Psoas muscle (tissue), 8 donors: ENCODE results near the gene KNSTRN. TPM values are rescaled to one million over a fixed set of nuclear protein-coding genes. Genes with fewer than 3 reads are reported as not detected.

Experiments
- ATAC-seq, 4 donors: fragments of 200-7000 bp; cut with Tn5 transposase; one replicate each; pipeline ENCODE4 v1.9.1; 2020; ENCODE audit warnings: moderate library complexity in 3 of 4, mild to moderate bottlenecking in 2 of 4
- DNase-seq, 2 donors: peaks; one replicate each; pipeline ENCODE4 v3.0.0-alpha.2; 2020
- H3K27ac ChIP-seq: fragments of 200-600 bp; one replicate; pipeline ENCODE4 v1.8.0; 2022
- H3K27me3 ChIP-seq, 3 donors: fragments of 200-600 bp in 1 of 3; one replicate each; pipeline versions ENCODE4 v1.6.1 to v1.8.0; 2013 to 2022; ENCODE audit warnings: low read length in 2 of 3, mild to moderate bottlenecking in 2 of 3, moderate library complexity in 1 of 3; ENCODE audit not compliant: insufficient read depth in 3 of 3
- H3K36me3 ChIP-seq, 2 donors: fragments of 200-600 bp in 1 of 2; one replicate each; pipeline versions ENCODE4 v1.6.1 to v1.8.0; 2013 to 2022; ENCODE audit warnings: low read depth in 1 of 2, mild to moderate bottlenecking in 1 of 2, moderate library complexity in 1 of 2; ENCODE audit not compliant: insufficient read depth in 1 of 2
- H3K4me1 ChIP-seq: fragments of 200-600 bp; one replicate; pipeline ENCODE4 v1.8.0; 2022
- H3K4me3 ChIP-seq: fragments of 200-600 bp; one replicate; pipeline ENCODE4 v1.8.0; 2022; ENCODE audit warnings: mild to moderate bottlenecking
- H3K9me3 ChIP-seq: fragments of 200-600 bp; one replicate; pipeline ENCODE4 v1.8.0; 2022
- CTCF ChIP-seq: fragments of 200-600 bp; IDR thresholded peaks from one replicate; pipeline ENCODE4 v1.8.0; 2022; ENCODE audit warnings: antibody characterized with exemption
- WGBS, 3 donors: extraction: QIAGEN DNeasy Blood & Tissue Kit; methylation state at CpG; one replicate each; pipeline versions ENCODE4 v1.1.6 to v1.1.7; 2013; 5-methylcytosine and 5-hydroxymethylcytosine counted together
- intact Hi-C, 2 donors: fragments of 100-400 bp; cut with DNase I; formaldehyde crosslinking; loops; one replicate each; pipeline versions ENCODE4 v1.11.0 to v1.14.2; 2022
- polyA plus RNA-seq, 3 donors: library from polyadenylated mRNA; stranded (reverse); fragments of 200-250 nt; gene quantifications; one replicate each; pipeline ENCODE4 v1.2.3, GENCODE V29; 2013
- total RNA-seq, 4 donors: library from RNA; stranded (reverse); fragmentation: NEBNext Ultra II Directional in 2 of 4; extraction: Animal tissue kit (Norgen Biotek cat#: 25700) in 2 of 4; gene quantifications; one replicate each; pipeline versions ENCODE4 v1.2.1 to v1.2.4, GENCODE V29; 2021 to 2023
- donor health status: healthy with polysubstance abuse.
- donor health status: DM: no; HTN: no; CAD: no; lungs with moderate emphysema.
- donor health status: Bipolar disorder and iron deficiency.
- donor health status: healthy.
- donor health status: DM: yes; HTN: yes; CAD: no.
- donor health status: DM: no; HTN: no; CAD: no.
- donor health status: DM: no; HTN: no; CAD: no.
- donor health status: DM: yes; HTN: yes; CAD: no.

The KNSTRN gene
- total and polyA plus RNA-seq, 7 donors: 7.7 to 21.5 (median 14.5) TPM

- Histone ChIP-seq H3K27me3 (peaks cover 0 to 32% (median 9%) of the 10 kb centered on the region in 3 donors), H3K27ac (no peak overlapping the region), H3K4me1 (peaks cover 19% of the 10 kb centered on the region), H3K9me3 (no peaks in the 10 kb centered on the region), H3K4me3 (peak overlapping the region; percentile 89), H3K36me3 (no peaks in the 10 kb centered on the region)
- peak in 1 of 2 donors; percentile 62 for DNase-seq
- no peak for ATAC-seq
- intact Hi-C loops: loop anchor here in 1 of 2 donors (10.0 kb wide), 1 partner anchor 395 kb away; no protein-coding TSS in a partner anchor
- no peak for TF ChIP-seq CTCF
- WGBS, 3 donors: 20 to 29% (median 25%) methylated on average over 15 of the region's 15 CpGs
Observed at GRCh38 chr15:40439461-40439959, 57.0 kb downstream of the KNSTRN start.

- H3K4me1 ChIP-seq: peaks cover 19% of the 10 kb centered on the region
- intact Hi-C loops: loop anchor here (5.0 to 10.0 kb wide), 2 partner anchors 67 to 395 kb away; no protein-coding TSS in a partner anchor
Observed at GRCh38 chr15:40439960-40440742, 57.6 kb downstream of the KNSTRN start.

GRCh38 chr15:40440743-40441564 is 58.4 kb downstream of the KNSTRN start, which contains the start of gene BAHD1:
BAHD1 (plus strand) TSS chr15:40440953; CDS start chr15:40458465, 17,512 bp downstream.
- WGBS, 3 donors: 1% methylated on average over 26 to 119 of the region's 119 CpGs
- Histone ChIP-seq H3K27me3 (peaks cover 0 to 25% (median 9%) of the 10 kb centered on the region in 3 donors), H3K4me1 (peaks cover 25% of the 10 kb centered on the region), H3K9me3 (no peaks in the 10 kb centered on the region), H3K4me3 (peak within 1 kb of the TSS; percentile 89), H3K36me3 (no peaks in the 10 kb centered on the region), H3K27ac (peak within 1 kb of the TSS; percentile 76)
- no peak for TF ChIP-seq CTCF
- intact Hi-C loops: loop anchor here in 1 of 2 donors (5.0 kb wide), 1 partner anchor 66 kb away; no protein-coding TSS in a partner anchor
- peak; percentile 97 to 99 for DNase-seq
- peak; percentile 92 to 95 (median 92) for ATAC-seq

More at GRCh38 chr15:40439960-40440742, 57.6 kb downstream of the KNSTRN start:
- Histone ChIP-seq H3K4me3 (peak overlapping the region; percentile 89), H3K36me3 (no peaks in the 10 kb centered on the region), H3K27ac (no peak overlapping the region), H3K27me3 (peaks cover 0 to 32% (median 9%) of the 10 kb centered on the region in 3 donors), H3K9me3 (no peaks in the 10 kb centered on the region)
- TF ChIP-seq CTCF: no peak
- 1 to 2% (median 1%) methylated on average over 27 to 35 of the region's 35 CpGs for WGBS, 3 donors
- DNase-seq: peak in 1 of 2 donors; percentile 42
- peak; percentile 21 to 59 (median 26) for ATAC-seq
